OCI-LY3 (cell line): ENCODE measurements around the gene RANBP3.

ENCODE experiments used
- H2AFZ ChIP-seq: fragments of 200-600, 300-600 bp; shearing (Covaris generic); 2 replicates; pipeline ENCODE4 v1.6.0; 2014; ENCODE audit warnings: antibody characterized with exemption, low read depth, low read length
- H3K27ac ChIP-seq: fragments of 200-600, 300-600 bp; sonication (generic); 2 replicates; pipeline ENCODE4 v1.5.1; 2014; ENCODE audit warnings: mild to moderate bottlenecking, low read length, moderate library complexity, mixed read lengths
- H3K27me3 ChIP-seq: fragments of 200-600, 300-600 bp; sonication (generic); 2 replicates; pipeline ENCODE4 v1.6.1; 2014; ENCODE audit warnings: low read depth, low read length, mixed read lengths
- H3K36me3 ChIP-seq: fragments of 200-600, 300-600 bp; sonication (generic); replicated peaks from 2 replicates; pipeline ENCODE3; 2014; ENCODE audit warnings: low read depth, low read length, mixed read lengths
- H3K4me1 ChIP-seq: fragments of 300-600, 200-600 bp; sonication (generic); 2 replicates; pipeline ENCODE4 v1.6.1; 2014; ENCODE audit warnings: low read length, mixed read lengths
- H3K4me2 ChIP-seq: fragments of 200-600, 300-600 bp; sonication (generic); 2 replicates; pipeline ENCODE4 v1.6.1; 2014; ENCODE audit warnings: low read length, mixed read lengths
- H3K4me3 ChIP-seq: fragments of 300-600, 200-600 bp; sonication (generic); 2 replicates; pipeline ENCODE4 v1.5.1; 2014; ENCODE audit warnings: antibody characterized with exemption, mild to moderate bottlenecking, low read length, moderate library complexity
- H3K79me2 ChIP-seq: fragments of 300-600, 200-600 bp; shearing (Covaris generic); 2 replicates; pipeline ENCODE4 v1.6.1; 2014; ENCODE audit warnings: mild to moderate bottlenecking, low read length, mixed read lengths
- H3K9ac ChIP-seq: fragments of 300-600, 200-600 bp; shearing (Covaris generic); 2 replicates; pipeline ENCODE4 v1.6.0; 2014; ENCODE audit warnings: mild to moderate bottlenecking, low read length, moderate library complexity
- H3K9me3 ChIP-seq: fragments of 200-600, 300-600 bp; shearing (Covaris generic); 2 replicates; pipeline ENCODE4 v1.6.1; 2014; ENCODE audit warnings: low read length, mixed read lengths; ENCODE audit not compliant: insufficient read depth
- H4K20me1 ChIP-seq: fragments of 200-600, 300-600 bp; sonication (generic); 2 replicates; pipeline ENCODE4 v1.6.1; 2016; ENCODE audit warnings: low read length, mixed read lengths; ENCODE audit not compliant: insufficient read depth
- CTCF ChIP-seq: fragments of 200-600, 300-600 bp; sonication (generic); IDR thresholded peaks from 2 replicates; pipeline ENCODE4 v1.5.1; 2014; ENCODE audit warnings: antibody characterized with exemption, low read length, low read depth
- EZH2phosphoT487 ChIP-seq: fragments of 200-600 bp; shearing (Covaris generic); IDR thresholded peaks from 2 replicates; pipeline ENCODE4 v1.6.1; 2018; ENCODE audit warnings: antibody characterized with exemption, mixed run types, low read depth

RANBP3 gene

GRCh38 chr19:5925830-5926427, 52.0 kb downstream of the RANBP3 start:
- TF ChIP-seq CTCF = no peak
- TF ChIP-seq EZH2phosphoT487 = no peak
- H3K27me3 ChIP-seq = no peaks in the 10 kb centered on the region
- peaks cover 18% of the 10 kb centered on the region for H4K20me1 ChIP-seq
- H3K27ac ChIP-seq = no peak overlapping the region
- H2AFZ ChIP-seq = no peak overlapping the region
- H3K4me1 ChIP-seq = peaks cover 20% of the 10 kb centered on the region
- no peak overlapping the region for H3K9ac ChIP-seq
- no peaks in the 10 kb centered on the region for H3K79me2 ChIP-seq
- peaks cover 79% of the 10 kb centered on the region for H3K36me3 ChIP-seq
- no peak overlapping the region for H3K4me3 ChIP-seq
- H3K9me3 ChIP-seq = no peaks in the 10 kb centered on the region
- H3K4me2 ChIP-seq = no peak overlapping the region

- Histone ChIP-seq H3K9ac (no peak overlapping the region), H3K4me2 (no peak overlapping the region), H3K4me3 (no peak overlapping the region), H2AFZ (no peak overlapping the region), H3K27ac (no peak overlapping the region), H3K9me3 (no peaks in the 10 kb centered on the region), H3K36me3 (peaks cover 69% of the 10 kb centered on the region), H3K4me1 (peaks cover 15% of the 10 kb centered on the region), H3K79me2 (no peaks in the 10 kb centered on the region), H3K27me3 (no peaks in the 10 kb centered on the region), H4K20me1 (peaks cover 18% of the 10 kb centered on the region)
- TF ChIP-seq EZH2phosphoT487 (no peak), CTCF (no peak)
These were observed 54.6 kb downstream of the RANBP3 start for GRCh38 chr19:5923356-5923755.

- peaks cover 10% of the 10 kb centered on the region for H4K20me1 ChIP-seq
- H3K4me2 ChIP-seq = no peak overlapping the region
- H2AFZ ChIP-seq = no peak overlapping the region
- no peak overlapping the region for H3K27ac ChIP-seq
- H3K9me3 ChIP-seq = no peaks in the 10 kb centered on the region
- H3K4me3 ChIP-seq = no peak overlapping the region
- H3K27me3 ChIP-seq = no peaks in the 10 kb centered on the region
- peaks cover 70% of the 10 kb centered on the region for H3K36me3 ChIP-seq
- H3K79me2 ChIP-seq = no peaks in the 10 kb centered on the region
- no peak overlapping the region for H3K9ac ChIP-seq
- peaks cover 3% of the 10 kb centered on the region for H3K4me1 ChIP-seq
- TF ChIP-seq CTCF = no peak
- no peak for TF ChIP-seq EZH2phosphoT487
These were observed 55.8 kb downstream of the RANBP3 start for GRCh38 chr19:5922161-5922545.

- no peaks in the 10 kb centered on the region for H3K9me3 ChIP-seq
- no peaks in the 10 kb centered on the region for H3K79me2 ChIP-seq
- no peak overlapping the region for H3K27ac ChIP-seq
- H3K36me3 ChIP-seq = peaks cover 69% of the 10 kb centered on the region
- TF ChIP-seq CTCF (no peak), EZH2phosphoT487 (no peak)
- no peaks in the 10 kb centered on the region for H3K27me3 ChIP-seq
- no peak overlapping the region for H3K4me2 ChIP-seq
- peaks cover 5% of the 10 kb centered on the region for H4K20me1 ChIP-seq
- H3K4me3 ChIP-seq = no peak overlapping the region
- H2AFZ ChIP-seq = no peak overlapping the region
- no peak overlapping the region for H3K9ac ChIP-seq
- no peaks in the 10 kb centered on the region for H3K4me1 ChIP-seq
These were observed 56.3 kb downstream of the RANBP3 start for GRCh38 chr19:5921516-5922160.
